ENCODE measurements around the gene NEURL1B.

NEURL1B gene

DNA sequence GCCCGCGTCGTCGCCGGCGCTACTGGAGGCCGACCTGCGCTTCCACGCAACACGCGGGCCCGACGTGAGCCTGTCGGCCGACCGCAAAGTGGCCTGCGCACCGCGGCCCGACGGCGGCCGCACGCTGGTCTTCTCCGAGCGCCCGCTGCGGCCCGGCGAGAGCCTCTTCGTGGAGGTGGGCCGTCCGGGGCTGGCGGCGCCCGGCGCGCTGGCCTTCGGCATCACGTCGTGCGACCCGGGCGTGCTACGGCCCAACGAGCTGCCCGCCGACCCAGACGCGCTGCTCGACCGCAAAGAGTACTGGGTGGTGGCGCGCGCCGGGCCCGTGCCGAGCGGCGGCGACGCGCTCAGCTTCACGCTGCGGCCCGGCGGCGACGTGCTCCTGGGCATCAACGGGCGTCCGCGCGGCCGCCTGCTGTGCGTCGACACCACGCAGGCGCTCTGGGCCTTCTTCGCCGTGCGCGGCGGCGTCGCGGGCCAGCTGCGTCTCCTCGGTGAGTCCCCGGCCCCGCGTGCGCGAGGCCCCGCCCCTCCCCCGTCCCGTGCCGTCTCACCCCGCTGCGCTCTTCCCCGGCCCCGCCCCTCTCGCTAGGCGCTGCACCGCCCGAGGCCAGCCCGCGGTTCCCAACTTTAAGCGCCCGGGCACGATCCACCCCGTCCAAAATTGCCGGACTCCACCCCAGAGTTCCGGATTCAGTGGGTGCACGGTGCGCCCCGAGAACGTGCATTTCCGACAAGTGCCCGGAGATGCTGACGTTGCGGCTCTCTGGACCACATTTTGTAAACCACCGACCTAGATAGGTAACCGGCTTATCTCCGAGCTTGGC, 42.8 kb downstream of the NEURL1B start:
- peaks cover 4% of the 10 kb centered on the region for H3K9me3 Mint-ChIP-seq
- H3K36me3 Mint-ChIP-seq: peaks cover 6% of the 10 kb centered on the region
- peak; percentile 46 for ATAC-seq
- H3K27ac Mint-ChIP-seq: no peak overlapping the region
- H3K4me3 Mint-ChIP-seq: peak overlapping the region; percentile 74
- peaks cover 11% of the 10 kb centered on the region for H3K27me3 Mint-ChIP-seq
- H3K4me1 Mint-ChIP-seq: peaks cover 14% of the 10 kb centered on the region

DNA sequence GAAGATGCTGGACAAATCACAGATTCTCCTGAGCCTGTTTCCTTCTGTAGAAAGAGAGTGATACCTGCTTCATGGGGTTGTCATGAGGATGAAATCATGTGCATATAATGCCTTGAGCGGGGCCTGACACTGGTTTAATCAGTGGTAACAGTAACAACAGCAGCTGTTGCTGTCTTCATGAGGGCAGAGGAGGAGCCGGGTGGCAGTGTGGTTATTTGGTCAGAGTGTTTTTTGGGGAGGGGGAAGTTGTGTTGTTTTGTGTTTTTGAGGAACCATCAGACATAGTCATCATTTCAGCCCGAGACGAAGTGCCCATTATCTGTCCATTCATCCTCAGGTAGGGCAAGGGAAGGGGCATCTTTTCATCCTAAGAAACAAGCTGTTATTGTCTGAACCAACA, 44.0 kb downstream of the NEURL1B start:
- Mint-ChIP-seq H3K4me3 (no peak overlapping the region), H3K4me1 (peaks cover 14% of the 10 kb centered on the region), H3K36me3 (peaks cover 6% of the 10 kb centered on the region), H3K27me3 (peaks cover 16% of the 10 kb centered on the region), H3K27ac (no peak overlapping the region), H3K9me3 (peaks cover 4% of the 10 kb centered on the region)
- ATAC-seq: no peak

DNA sequence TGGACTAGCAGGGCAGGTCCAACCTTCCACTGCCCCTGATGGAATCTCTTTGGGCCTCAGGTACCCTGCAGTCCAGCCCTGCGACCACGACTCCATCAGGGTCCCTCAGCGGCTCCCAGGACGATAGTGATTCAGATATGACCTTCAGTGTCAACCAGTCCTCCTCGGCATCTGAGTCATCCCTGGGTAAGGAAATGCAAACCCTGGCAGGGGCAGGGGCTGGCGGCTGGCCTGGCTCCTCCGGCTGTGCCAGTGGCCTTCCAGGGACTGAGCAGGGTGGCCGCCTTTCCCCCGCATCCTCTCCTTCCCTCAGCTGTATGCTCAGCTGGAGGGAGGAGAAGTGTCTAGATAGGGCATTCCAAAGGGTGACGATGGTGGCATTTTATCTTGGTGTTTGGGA, 45.0 kb downstream of the NEURL1B start:
- no peak overlapping the region for H3K27ac Mint-ChIP-seq
- H3K4me1 Mint-ChIP-seq: peaks cover 9% of the 10 kb centered on the region
- H3K36me3 Mint-ChIP-seq: peaks cover 6% of the 10 kb centered on the region
- peaks cover 4% of the 10 kb centered on the region for H3K9me3 Mint-ChIP-seq
- ATAC-seq: no peak
- no peak overlapping the region for H3K4me3 Mint-ChIP-seq
- peaks cover 22% of the 10 kb centered on the region for H3K27me3 Mint-ChIP-seq

DNA sequence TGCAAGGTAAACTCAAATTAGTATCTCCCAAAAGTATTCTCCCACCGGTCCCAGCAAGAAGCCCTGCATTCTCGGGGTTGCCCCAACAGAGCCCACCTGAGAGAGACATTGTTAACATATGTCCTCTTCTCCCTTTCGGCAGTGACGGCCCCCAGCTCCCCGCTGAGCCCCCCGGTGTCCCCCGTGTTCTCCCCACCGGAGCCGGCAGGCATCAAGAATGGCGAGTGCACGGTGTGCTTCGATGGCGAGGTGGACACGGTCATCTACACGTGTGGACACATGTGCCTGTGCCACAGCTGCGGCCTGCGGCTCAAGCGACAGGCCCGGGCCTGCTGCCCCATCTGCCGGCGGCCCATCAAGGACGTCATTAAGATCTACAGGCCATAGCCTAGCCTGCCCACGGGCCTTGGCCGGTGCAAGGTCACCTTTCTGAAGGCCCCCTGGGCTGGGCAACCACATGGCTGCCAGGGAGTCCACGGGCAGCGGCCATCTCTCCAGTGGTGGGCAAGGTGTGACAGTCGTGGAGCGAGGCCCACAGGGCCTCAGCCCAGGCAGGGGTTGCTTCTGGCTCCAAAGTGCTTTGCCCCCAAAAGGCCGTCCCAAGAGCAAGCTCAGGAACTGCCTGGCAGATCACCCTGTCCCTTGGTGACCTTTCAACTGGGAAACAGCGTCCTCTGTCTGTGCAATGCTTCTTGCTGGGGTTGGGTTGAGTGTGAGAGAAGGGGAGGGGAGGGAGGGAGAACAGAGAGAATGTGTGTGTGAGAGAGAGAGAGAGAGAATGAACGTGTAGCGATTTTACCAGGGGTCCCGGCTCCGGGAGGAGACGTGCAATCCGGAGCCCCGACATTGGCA, 45.7 kb downstream of the NEURL1B start:
- peaks cover 6% of the 10 kb centered on the region for H3K36me3 Mint-ChIP-seq
- peaks cover 22% of the 10 kb centered on the region for H3K27me3 Mint-ChIP-seq
- peaks cover 4% of the 10 kb centered on the region for H3K9me3 Mint-ChIP-seq
- H3K4me1 Mint-ChIP-seq: peaks cover 9% of the 10 kb centered on the region
- no peak for ATAC-seq
- no peak overlapping the region for H3K27ac Mint-ChIP-seq
- H3K4me3 Mint-ChIP-seq: no peak overlapping the region

DNA sequence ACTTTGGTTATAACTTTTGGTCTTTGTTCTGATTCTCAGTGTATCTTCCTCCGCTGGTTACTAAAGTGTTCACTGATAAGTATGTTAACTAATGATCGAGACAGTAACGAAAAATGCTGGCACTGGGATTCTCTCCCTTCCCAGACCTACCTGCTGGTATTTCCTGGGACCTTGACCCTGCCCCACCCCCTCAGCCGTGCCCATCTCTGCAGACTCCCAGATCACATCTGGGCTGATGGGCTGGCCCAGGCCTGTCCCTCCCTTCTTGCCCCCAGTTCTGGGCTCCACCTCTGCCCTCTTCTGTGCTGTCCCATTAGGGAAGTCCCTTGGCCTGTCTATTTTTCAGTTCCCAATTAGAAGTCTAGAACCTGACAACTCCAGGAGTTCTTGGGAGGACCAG, 46.9 kb downstream of the NEURL1B start:
- H3K36me3 Mint-ChIP-seq: peaks cover 2% of the 10 kb centered on the region
- H3K27me3 Mint-ChIP-seq: peaks cover 13% of the 10 kb centered on the region
- peak; percentile 49 for ATAC-seq
- no peak overlapping the region for H3K27ac Mint-ChIP-seq
- no peak overlapping the region for H3K4me3 Mint-ChIP-seq
- peaks cover 9% of the 10 kb centered on the region for H3K4me1 Mint-ChIP-seq
- H3K9me3 Mint-ChIP-seq: peaks cover 1% of the 10 kb centered on the region

DNA sequence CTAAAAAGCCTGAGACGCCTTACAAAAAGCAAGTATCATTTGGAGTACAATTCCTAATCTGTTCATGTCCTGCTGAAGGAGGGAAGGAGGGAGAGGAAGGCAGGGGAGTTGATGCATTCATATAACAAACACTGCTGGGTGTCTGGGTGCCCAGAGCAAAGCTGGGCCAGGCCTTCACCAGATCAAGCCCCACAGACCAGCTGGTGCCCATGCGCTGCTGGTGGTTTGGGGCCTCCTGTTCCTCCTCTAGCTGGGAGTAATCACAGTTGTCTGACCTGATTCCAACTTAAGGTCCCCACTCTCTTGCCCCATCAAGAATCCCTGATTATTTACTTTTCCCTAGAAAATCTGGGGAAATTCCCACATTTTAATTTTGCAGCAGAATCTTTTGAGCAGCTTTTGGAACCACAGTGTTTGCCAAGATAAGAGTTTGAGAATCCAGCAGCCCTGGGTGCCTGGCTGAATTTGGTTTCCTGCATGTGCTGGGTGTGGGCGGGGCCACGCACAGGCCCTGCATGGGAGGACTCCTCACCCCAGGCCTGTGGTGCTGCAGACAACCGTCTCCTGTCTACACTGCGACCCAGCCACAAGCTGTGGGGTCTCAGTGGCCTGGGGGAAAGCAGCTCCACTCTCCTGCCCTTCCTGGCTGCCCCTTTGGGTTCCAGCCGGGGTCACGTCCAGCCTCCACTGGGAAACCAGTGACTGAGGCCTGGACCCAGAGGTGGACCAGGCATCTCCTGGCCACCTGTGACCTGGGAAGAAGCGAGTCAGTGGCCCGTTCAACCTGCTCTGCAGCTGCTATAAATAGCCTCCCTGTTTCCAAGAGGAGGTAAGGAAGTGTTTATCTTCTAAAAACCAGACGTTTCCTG, 47.5 kb downstream of the NEURL1B start:
- Mint-ChIP-seq H3K4me1 (peaks cover 9% of the 10 kb centered on the region), H3K4me3 (no peak overlapping the region), H3K27me3 (peaks cover 11% of the 10 kb centered on the region), H3K27ac (no peak overlapping the region), H3K36me3 (no peaks in the 10 kb centered on the region), H3K9me3 (no peaks in the 10 kb centered on the region)
- ATAC-seq: peak; percentile 25

DNA sequence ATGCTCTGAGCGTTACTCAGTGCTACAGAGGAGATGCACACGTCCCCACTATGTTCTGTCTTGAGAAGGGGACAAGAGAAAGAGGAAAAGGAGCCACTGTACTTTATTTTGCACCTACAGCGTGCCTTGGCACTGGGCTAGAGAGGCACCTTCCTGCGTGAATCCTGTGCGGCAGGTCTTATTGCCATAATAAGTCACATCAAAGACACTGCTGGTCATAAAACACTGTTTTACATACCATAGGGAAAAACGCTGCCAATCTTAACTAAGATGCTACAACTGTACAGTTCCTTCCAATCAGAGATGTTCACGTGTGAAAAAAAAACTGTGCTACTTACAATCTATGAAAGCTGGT, 48.1 kb downstream of the NEURL1B start:
- no peak overlapping the region for H3K4me3 Mint-ChIP-seq
- peaks cover 11% of the 10 kb centered on the region for H3K27me3 Mint-ChIP-seq
- no peak for ATAC-seq
- H3K27ac Mint-ChIP-seq: no peak overlapping the region
- no peaks in the 10 kb centered on the region for H3K9me3 Mint-ChIP-seq
- no peaks in the 10 kb centered on the region for H3K36me3 Mint-ChIP-seq
- H3K4me1 Mint-ChIP-seq: peaks cover 9% of the 10 kb centered on the region

DNA sequence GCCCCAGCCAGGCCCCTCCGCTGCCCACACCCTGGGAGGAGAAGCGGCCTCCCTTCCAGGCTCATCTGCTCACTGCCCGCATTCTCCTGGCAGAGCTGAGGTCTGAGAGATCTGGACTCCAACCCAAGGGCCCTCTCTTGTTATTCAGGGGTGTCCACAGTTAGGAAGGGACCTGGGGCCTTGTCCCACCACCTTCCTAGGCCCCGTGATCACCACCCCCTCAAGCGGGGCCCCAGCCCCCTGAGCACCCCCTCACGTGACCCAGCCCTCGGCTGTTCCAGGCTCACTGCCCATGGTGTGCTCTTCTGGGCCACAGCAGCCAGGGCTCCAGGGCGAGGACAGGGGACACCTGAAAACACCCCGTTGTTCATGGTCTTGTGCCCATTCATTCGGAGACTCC, 48.7 kb downstream of the NEURL1B start:
- peaks cover 9% of the 10 kb centered on the region for H3K4me1 Mint-ChIP-seq
- H3K27ac Mint-ChIP-seq: no peak overlapping the region
- peaks cover 11% of the 10 kb centered on the region for H3K27me3 Mint-ChIP-seq
- no peak for ATAC-seq
- no peaks in the 10 kb centered on the region for H3K36me3 Mint-ChIP-seq
- H3K4me3 Mint-ChIP-seq: no peak overlapping the region
- no peaks in the 10 kb centered on the region for H3K9me3 Mint-ChIP-seq

DNA sequence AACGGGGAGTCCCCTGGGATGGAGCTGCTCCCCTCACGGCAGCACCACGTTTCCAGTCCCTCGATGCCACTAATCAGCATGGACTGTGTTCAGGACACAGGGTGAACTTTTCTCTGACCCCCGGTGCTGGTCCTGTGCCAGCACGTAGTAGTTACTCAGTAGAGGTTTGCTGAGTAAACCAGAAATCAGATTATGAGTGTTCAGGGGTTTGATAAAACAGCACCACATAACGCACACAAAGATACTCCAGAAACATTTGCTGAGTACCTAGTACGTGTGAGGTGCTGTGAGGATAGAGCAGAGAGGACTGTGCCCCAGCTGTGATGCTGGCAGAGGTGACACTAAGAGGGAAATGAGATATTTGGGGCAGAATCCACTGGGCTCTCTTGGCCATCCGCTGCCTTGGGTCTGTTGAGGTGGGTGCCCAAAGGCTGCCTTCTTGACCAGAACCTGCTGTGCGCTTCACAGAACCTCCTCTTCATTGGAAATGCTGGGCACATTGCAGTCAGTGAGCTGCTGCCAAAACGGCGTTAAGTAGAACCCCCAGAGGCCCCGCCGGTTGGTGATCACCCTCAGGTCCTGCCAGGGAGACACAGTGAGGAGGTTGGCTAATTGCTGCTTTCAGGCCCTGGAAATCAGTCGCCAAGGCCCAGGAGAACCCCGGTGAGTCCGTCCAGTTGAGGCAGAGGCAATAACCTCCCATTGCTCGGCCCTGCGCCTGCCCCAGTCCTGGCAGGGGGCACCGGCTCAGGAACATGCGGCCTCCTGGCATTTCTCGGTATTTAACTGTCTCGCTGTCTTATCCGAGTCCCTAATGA, 49.4 kb downstream of the NEURL1B start:
- H3K36me3 Mint-ChIP-seq: no peaks in the 10 kb centered on the region
- H3K4me3 Mint-ChIP-seq: no peak overlapping the region
- peaks cover 9% of the 10 kb centered on the region for H3K4me1 Mint-ChIP-seq
- H3K9me3 Mint-ChIP-seq: no peaks in the 10 kb centered on the region
- ATAC-seq: peak; percentile 35
- peaks cover 11% of the 10 kb centered on the region for H3K27me3 Mint-ChIP-seq
- no peak overlapping the region for H3K27ac Mint-ChIP-seq

DNA sequence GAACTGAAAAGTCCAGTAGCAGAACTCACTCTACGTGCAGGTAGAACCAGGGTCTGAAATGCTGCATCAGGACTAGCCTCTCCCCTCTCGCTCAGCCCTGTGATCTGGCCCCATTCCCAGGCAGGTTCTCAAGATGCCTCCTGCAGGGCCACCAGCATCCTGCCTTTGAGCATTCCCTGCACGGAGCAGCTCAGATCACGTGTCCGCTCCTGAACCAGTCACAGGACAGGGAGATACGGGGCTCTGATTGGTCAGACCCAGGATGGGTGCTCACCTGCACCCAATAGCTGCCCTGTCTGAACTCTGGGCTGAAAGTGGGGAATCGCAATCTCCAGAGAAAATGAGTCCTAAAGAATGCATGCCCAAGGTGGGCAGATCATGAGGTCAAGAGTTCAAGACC, 50.8 kb downstream of the NEURL1B start:
- H3K27ac Mint-ChIP-seq: no peak overlapping the region
- ATAC-seq: no peak
- H3K27me3 Mint-ChIP-seq: peaks cover 11% of the 10 kb centered on the region
- H3K36me3 Mint-ChIP-seq: no peaks in the 10 kb centered on the region
- H3K9me3 Mint-ChIP-seq: no peaks in the 10 kb centered on the region
- no peak overlapping the region for H3K4me3 Mint-ChIP-seq
- H3K4me1 Mint-ChIP-seq: peaks cover 10% of the 10 kb centered on the region

DNA sequence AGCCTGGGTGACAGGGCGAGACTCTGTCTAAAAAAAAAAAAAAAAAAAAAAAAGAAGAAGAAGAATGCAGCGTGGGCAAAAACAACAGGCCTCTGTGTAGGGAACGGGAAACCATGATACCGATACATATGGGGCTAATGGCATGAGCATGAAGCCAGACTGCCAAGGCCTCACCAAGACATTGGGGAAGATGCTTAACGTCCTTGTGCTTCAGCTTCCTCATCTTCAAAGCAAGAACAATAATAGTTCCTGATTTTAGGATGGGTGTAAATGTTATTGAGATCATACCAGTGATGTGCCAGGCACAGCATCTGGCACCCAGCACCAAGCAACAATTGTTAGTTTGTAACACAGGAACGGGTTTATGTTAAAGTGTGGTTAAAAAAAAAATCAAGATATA, 51.4 kb downstream of the NEURL1B start:
- no peak for ATAC-seq

DNA sequence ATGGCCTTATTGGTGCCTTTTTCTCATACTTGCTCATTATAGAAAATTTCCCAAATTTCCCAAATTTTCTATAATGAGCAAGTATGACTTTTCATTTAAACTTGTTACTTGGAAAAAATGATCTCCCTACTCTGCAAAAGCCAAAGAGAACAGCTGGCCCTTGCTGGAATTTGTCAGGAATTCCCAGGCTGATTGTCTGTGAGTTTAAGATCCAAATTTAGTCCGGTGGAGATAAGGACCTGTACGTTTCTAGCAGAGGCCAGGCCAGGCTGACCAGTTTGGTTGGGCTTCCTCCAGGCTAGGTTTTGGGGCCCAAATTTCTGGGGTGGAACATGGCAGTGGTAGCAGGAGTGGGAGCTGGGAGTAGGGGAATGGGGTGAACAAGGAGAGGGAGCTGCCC, 51.9 kb downstream of the NEURL1B start:
- H3K4me3 Mint-ChIP-seq: no peak overlapping the region
- H3K9me3 Mint-ChIP-seq: no peaks in the 10 kb centered on the region
- H3K27me3 Mint-ChIP-seq: peaks cover 11% of the 10 kb centered on the region
- peaks cover 19% of the 10 kb centered on the region for H3K4me1 Mint-ChIP-seq
- H3K36me3 Mint-ChIP-seq: no peaks in the 10 kb centered on the region
- H3K27ac Mint-ChIP-seq: no peak overlapping the region
- ATAC-seq: no peak

More for the DNA sequence above, 51.4 kb downstream of the NEURL1B start:
- Mint-ChIP-seq H3K36me3 (no peaks in the 10 kb centered on the region), H3K27me3 (peaks cover 11% of the 10 kb centered on the region), H3K4me3 (no peak overlapping the region), H3K4me1 (peaks cover 16% of the 10 kb centered on the region), H3K9me3 (no peaks in the 10 kb centered on the region), H3K27ac (no peak overlapping the region)

DNA sequence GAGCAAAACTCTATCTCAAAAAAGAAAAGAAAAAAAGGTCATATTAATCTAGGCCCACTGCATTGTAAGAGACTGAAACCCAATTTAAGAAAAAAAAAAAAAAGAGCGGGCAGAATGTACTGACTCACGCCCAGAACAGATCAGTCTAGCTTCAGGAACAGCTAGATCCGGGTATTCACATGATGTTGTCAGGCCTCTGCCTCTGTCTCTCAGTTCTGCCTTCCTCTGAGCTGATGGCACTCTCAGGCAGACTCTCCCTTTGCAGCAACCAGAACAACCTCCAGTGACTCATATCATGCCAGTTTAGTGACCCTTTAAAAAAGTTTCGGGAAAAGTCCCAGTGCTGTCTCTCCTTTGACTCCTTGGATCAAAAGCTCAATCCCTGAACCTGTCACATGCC, 53.0 kb downstream of the NEURL1B start:
- peaks cover 12% of the 10 kb centered on the region for H3K4me1 Mint-ChIP-seq
- H3K4me3 Mint-ChIP-seq: no peak overlapping the region
- H3K27me3 Mint-ChIP-seq: peaks cover 11% of the 10 kb centered on the region
- H3K9me3 Mint-ChIP-seq: no peaks in the 10 kb centered on the region
- no peak overlapping the region for H3K27ac Mint-ChIP-seq
- no peak for ATAC-seq
- no peaks in the 10 kb centered on the region for H3K36me3 Mint-ChIP-seq

DNA sequence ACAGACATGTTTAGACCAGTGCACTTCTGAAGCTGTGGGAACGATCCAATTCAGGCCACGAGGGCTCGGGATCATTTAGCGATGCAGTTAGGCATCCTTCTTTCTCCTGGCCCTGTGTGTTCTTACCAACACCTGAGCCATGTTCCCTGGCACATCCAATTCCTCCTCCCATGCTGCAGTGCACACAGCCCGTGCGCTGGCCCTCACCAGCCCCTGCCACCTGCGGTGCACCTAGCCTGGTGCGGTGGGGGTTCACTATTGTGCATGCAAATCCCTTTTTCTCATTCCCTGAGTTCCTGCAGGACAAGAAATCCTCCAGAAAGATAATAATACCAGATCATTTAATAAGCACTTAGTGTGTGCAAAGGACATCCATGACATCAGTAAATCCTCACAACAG, 53.5 kb downstream of the NEURL1B start:
- Mint-ChIP-seq H3K27me3 (peaks cover 11% of the 10 kb centered on the region), H3K4me3 (no peak overlapping the region), H3K27ac (no peak overlapping the region), H3K36me3 (no peaks in the 10 kb centered on the region), H3K4me1 (peaks cover 12% of the 10 kb centered on the region), H3K9me3 (no peaks in the 10 kb centered on the region)
- no peak for ATAC-seq
